Measurements from ENCODE around the gene PTPN5.
"Not testable (repeated sequence)": the region's sequence is repeated elsewhere in the genome, so short reads cannot be mapped to it uniquely, and the experiment has no call there.

PTPN5 gene

DNA sequence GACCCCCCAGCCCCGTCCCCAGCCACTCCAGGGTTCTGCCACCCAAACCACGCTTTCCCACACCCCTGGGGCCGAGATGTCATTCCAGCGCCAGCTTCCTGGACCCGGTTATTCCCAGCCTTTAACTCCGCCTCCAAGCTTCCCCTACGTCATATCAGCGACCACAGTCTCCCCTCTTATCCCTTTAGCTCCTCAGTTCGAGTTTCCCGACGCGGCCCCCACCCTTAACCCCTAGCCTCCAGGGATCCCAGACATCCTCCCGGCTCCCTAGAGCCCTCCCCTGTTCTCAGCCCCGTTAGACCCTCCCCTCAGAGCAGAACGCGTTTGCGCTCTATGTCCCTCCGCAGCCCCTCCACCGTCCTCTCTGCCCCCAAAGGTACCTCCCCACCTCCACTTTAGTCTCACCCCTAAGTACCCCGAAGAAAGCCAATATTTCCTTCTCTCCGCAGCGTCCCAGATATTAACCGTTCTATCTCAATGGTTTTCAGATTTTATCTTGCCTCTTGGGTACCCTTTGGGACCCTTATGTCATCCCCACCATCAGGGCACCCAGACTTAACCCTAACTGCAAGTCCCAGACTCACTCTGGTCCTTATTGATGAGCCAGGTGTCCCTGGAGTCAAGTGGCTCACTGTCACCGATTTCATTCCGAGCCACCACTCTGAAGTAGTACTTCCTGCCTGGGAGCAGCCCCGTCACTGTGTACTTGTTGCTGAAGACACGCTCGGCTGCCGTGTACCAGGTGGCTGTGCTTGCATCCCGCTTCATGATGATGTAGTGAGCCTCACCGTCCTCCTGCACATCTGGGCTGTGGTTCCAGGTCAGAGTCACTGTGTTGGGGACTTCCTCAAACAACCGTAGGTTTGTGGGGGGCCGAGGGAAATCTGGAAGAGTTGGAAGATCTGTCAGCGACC lies 85.0 kb downstream of the PTPN5 start:
- DNase-seq, result peak; percentile 59

DNA sequence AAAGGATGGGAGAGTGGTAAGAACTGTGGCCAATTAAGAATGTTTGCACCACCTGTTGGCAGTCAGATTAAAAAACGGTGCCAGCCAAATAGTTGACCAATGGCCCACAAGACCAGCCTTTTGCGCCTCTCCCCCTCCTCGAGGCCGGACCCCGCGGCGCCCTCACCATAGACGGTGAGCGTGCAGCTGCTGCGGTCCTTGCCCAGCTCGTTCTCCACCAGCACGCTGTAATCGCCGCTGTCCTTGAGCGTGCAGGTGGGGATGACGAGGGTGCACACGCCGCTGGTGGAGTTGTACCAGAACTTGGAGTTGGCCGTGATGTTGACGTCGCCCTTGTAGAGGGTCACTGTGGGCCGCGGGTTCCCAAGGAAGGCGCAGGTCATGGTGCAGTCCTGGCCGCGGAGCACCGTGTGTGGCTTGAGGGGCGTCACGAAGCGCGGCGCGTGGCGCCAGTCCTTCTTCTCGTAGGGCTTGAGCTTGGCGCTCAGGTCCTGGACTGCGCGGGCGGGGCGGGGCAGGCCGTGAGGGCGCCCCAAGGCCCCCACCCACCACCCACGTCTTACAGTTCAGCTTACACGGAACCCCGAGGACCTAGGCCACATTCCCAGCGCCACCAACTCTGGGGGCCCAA lies 85.8 kb downstream of the PTPN5 start:
- peak; percentile 45 for DNase-seq

GRCh38 chr11:18704698-18705097 lies 86.9 kb downstream of the PTPN5 start:
- no peak for DNase-seq

- DNase-seq, result no peak
Observed at GRCh38 chr11:18704045-18704645, 87.5 kb downstream of the PTPN5 start.

- DNase-seq, result no peak
Observed at GRCh38 chr11:18703001-18703763, 88.4 kb downstream of the PTPN5 start.

DNA sequence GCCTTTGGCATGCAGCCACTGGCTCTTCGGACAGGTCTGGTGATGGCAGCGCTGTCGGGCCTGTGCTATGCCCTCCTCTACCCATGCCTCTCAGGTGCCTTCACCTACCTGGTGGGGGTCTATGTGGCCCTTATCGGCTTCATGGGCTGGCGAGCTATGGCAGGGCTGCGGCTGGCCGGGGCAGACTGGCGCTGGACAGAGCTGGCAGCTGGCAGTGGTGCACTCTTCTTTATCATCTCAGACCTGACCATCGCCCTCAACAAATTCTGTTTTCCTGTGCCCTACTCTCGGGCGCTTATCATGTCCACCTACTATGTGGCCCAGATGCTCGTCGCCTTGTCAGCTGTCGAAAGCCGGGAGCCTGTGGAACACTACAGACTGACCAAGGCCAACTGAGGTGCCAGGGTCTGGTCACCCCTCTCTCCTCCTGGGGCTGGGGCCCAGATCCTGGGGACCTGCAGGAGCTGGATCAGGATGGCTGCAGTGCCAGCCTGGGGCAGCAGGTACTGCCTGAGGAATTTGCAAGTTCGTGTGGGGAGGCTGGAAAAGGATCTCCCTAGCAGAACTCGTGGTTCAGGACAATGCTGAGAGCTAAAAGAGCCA lies 89.9 kb downstream of the PTPN5 start:
- no peak for DNase-seq

GRCh38 chr11:18700872-18701271 lies 90.7 kb downstream of the PTPN5 start:
- DNase-seq, result no peak

DNA sequence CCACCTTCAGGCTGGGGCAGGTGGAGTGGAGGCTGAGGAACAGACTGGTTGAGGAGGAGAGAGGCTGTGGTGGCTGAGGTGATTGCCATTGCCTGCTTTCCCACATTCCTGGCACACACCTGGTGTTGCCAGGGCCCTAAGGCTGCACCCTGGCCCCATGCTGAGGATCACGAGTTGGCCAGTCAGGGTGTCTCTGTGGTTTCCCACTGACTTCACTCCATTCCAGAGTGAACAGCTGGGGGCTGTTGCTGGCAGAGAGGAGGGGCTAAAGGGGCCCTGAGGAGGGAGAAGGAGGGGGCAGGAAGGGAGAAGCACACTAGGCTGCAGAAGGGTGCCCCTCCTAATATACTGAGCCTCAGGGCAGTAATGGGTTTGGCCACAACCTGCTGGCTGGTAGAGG lies 91.2 kb downstream of the PTPN5 start:
- no peak for DNase-seq

DNA sequence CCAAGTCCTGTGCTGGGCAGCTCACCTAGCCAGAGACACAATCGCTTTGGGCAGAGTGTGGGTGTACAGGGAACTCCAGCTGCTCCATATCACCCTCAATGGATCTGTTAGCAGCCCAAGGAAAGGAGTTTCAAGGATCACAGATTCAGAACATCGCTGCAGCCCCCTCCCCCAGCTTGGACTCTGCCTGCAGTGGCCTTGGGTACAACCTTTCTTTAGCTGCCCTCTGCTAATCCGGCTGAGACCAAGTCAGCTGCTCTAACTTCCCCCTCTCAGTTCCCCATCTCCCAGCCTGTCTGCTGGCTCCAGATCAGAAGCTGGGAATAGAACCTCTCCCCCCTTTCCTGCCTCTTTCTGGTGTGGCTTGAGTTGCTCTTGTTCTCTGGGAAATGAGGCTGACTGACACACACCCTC lies 91.7 kb downstream of the PTPN5 start:
- no peak for DNase-seq

DNA sequence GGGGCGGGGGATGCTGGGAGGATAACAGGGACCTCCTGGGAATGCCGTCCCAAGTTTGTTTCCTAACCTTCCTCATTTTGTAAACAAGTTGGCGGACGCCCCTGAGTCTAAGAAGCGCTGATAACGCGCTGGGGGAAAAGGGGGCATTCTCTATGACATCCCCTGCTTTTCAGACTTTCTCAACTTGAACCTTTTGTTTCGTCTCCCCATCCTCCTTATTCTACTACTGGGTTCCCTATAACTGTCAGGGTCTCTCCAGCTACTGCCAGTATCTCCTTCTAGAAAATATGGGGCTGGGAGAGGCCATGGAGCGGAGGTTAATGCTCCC lies 92.4 kb downstream of the PTPN5 start:
- DNase-seq, result no peak

- peak; percentile 93 for DNase-seq
Observed at GRCh38 chr11:18698341-18699268, 93.0 kb downstream of the PTPN5 start, which contains the start of gene TMEM86A. Gene TMEM86A, plus strand, starts transcription at chr11:18698779. Its CDS starts 108 bp downstream, at chr11:18698887.

DNA sequence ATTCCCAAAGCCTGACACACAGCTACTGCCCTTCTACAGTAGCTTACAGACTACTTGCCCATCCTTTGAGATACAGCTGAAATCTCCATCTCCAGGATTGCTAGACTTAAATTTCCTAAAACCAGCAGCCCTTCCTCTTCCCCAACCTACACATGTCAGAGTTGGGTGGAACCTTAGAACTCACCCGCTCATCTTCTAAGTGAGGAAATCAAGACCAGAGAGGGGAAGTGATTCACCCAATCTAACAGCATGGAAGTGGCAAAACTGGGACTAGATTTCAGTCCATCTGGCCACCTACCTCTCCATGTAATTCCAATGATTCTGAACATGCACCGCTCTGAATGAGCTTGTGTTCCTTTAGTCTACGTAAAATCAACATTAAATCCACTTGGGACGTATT lies 94.0 kb downstream of the PTPN5 start:
- no peak for DNase-seq

DNA sequence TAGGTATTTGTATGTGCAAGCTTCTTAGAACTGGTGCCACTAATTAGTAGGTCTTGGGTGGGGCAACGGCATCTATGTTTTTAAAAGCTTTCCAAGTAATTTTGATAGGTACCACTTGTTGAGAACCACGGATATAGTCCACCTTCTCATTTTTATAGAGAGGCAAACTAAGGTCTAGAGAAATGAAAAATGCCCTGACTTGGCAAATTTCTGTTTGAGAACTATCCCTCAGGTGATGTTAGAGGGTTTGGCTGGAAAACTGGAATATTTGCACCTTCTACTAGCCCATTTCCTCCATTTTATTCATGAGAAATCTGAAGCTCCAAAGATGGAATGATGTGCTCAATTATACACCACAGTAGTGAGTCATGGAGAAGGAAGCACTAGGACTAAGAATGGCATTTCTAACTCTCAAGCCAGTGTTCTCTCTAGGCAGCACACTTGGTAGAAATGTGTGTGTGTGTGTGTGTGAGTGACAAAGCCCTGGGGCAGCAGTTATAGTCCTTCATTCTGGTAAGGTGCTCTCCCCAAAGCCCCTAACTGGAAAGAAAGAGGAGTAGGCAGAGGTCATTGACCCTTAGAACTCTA lies 94.9 kb downstream of the PTPN5 start:
- no peak for DNase-seq

- DNase-seq, result no peak
Observed at GRCh38 chr11:18692941-18693760, 98.4 kb downstream of the PTPN5 start.

GRCh38 chr11:18691467-18692140 lies 100.0 kb downstream of the PTPN5 start:
- not testable (repeated sequence) for DNase-seq

- DNase-seq, result no peak
Observed at GRCh38 chr11:18684267-18684666, 107.3 kb downstream of the PTPN5 start.

DNA sequence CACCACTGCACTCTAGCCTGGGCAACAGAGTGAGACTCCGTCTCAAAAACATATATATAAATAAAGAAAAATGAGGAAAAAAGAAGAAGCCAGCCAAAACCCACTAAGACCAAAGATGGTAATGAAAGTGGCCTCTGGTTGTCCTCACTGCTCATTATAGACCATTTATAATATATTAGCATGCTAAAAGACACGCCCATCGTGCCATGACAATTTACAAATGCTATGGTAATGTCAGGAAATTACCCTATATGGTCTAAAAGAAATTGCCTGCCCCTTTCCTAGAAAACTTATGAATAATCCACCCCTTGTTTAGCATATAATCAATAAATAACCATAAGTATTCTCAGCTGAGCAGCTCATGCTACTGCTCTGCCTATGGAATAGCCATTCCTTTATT lies 109.1 kb downstream of the PTPN5 start:
- DNase-seq, result no peak

GRCh38 chr11:18681949-18682348 lies 109.6 kb downstream of the PTPN5 start:
- not testable (repeated sequence) for DNase-seq
